Hair follicular keratinocyte (primary cell): ENCODE measurements around the gene STOML2. TPM values are rescaled to one million over a fixed set of nuclear protein-coding genes. Genes with fewer than 3 reads are reported as not detected.

Source experiments
- total RNA-seq: library from RNA; depleted of rRNA; stranded (reverse); fragments of >200 nt; gene quantifications from 2 replicates; pipeline ENCODE4 v1.2.3, GENCODE V29; 2015

STOML2 gene, protein sequence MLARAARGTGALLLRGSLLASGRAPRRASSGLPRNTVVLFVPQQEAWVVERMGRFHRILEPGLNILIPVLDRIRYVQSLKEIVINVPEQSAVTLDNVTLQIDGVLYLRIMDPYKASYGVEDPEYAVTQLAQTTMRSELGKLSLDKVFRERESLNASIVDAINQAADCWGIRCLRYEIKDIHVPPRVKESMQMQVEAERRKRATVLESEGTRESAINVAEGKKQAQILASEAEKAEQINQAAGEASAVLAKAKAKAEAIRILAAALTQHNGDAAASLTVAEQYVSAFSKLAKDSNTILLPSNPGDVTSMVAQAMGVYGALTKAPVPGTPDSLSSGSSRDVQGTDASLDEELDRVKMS
- 192 and 304 TPM in 2 replicates for total RNA-seq

DNA sequence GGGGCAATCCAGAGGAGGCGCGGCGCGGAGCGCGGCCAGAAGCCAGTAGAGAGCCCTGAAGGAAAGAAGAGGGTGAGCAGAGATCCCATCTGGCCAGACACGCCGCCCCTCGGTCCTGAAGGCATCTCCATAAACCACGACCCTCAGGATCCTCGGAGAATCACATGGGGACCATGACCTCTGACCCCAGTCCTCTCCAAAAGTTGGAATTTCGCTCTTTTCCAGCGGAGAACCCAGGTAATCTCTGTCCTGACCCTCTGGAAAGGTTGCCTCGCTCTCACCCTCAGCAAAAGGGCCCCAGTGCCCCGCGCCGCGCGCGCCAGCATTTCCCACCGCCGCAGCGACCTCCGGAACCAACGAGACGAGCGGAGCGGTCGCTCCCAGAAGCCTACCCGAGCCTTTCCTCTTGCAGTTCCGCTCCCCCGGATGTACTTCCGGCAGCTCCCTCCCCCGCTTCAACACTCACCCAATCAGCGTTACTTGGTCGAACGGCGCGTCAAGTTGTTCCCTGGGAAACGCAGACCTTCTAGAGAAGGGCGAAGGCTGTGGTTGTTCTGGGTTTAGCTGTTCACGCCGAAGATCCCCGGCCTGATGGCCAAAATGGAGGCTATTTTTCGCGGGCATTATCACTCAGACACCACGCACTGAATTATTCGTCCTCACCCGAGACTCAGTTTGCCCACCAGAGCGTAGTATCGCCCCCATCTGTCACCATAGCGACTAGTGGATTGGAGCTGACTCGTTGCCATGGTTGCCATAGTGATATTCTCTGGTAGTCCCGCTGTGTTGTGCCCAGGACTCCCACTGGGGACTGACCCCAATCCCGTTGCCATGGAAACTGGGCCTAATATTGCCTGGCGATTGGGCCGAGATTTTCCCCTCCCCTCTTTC is at the start of gene STOML2:
Gene STOML2, minus strand, starts transcription at position 363 of the 891 bp plus-strand sequence. Its CDS starts 37 bp downstream, at position 326.

DNA sequence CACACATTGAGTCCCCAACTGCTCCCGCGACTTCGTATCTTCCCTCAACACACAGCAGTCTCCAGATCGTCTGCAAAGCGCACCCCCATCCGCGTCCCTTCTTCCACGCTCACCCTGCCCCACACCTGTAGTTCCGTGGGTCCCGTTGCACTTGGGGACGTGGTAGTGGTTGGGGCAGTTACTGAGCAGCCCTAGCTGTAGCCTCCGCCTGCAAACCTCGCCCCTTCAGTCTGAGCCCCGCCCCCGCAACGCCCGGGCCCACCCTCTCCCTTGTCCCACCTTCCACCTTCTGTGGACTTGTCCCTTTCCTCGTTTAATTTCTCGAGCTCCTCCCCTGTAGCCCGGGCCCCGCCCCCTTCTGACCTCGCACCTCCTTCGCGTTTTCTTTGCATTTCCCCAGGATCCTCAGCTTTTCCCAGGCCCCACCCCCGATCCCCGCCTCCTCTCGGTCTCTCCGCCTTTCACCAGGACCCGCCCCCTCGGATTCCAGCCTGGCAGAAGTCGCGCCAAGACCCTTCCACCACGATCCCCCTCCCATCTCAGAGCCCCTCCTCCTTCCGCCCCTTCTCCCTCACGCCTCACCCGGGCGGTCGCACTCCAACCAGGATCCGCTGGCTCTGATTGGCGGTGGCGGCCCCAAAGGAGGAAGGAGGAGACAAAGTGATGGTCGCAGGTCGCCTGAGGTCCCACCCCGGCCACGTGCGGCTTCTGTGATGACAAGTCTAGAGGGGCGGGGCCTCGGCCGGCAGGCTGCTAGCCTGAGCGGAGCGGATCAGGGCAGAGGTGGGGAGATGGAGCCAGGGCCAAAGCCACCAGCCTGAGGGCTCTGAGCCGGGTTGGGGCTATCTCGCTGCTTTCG is 13.0 kb upstream of the STOML2 start, which contains the start of gene ATOSB:
Gene ATOSB, minus strand, starts transcription at position 183 of the 859 bp plus-strand sequence. CDS start 7,588 bp downstream, outside the sequence.

DNA sequence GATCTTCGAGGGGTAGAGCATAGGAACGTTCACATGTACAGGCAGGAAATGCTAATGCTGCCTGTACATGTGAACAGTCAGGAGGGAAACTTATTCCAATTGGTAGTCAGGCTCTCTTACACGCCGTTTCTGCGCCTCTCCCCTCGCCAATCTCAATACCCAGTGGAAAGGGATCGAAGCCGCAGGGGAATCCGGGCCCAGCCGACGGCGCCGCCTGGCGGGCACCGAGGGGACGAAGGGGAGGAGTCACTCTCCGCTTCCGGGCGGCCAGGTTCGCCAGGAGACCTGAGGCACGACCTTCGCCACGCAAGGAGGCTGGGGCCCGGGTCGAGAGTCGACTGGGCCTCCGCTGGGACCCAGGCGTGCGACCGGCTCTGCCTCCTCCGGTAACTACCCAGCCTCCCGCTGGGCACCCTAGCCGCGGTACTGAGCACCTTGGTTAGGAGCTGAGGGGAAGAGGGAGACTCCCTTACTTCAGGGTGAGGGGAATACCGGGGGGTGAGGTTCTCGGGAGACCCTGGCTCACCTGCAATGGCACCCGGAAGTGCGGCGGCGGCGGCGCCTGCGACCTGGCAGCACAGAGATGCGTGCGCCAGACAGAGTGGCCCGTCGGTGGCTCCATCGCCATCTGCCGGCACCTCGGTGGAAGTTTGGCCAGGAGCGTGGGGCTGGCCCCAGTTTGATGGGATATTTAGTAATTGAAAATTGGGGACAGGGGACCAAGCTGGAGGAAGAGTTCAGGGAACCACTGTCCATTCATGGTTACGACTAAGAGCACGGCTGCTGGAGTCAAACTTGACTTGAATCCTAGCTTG is 6.7 kb downstream of the STOML2 start, which contains the start of gene PIGO:
Gene PIGO, minus strand, starts transcription at position 557 of the 815 bp plus-strand sequence. CDS start 1,026 bp downstream, outside the sequence.

DNA sequence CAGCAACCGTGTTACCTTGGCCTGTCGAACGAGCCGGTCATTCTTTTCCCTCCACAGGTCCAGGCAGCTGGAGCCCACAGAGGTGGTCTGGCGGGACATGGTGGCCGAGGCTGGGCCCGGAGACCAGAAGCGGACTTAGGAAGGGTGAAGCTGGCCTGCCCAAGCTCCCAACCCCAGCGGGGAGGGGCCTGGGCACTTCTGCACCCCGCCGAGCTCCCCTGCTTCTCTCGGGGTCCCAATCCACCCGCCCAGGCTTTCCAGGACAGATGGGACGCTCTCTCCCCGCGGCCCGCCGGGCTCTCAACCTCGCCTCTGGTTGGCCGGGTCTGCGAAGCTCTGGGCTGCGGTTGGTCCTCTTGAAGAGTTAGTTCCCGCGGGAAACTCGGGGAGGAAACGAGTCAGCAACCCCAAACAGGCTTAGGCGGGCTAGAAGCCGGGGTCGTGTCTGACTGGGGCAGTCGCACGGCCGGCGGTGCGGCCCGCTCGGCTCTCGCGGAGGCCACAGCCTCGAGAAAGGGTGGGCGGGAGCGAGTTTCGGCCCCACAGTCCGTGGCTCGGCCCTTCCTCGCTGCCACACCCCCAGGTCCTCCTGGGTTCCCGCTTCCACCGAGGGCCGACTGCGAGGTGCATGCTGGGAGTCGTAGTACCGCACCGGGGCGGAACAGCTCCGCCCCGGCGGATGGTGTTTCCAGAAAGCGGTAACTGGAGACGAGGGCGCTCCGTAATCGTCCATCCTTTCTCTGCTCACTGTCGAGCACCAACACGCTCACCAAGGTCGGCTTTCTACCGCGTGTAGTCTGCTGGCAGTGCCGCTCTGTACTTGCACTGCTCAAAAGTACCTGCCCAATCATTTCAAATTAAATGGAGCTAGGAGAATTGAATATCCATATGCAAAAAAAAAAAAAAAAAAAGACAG is 23.2 kb downstream of the STOML2 start, which contains the start of gene FANCG:
Gene FANCG, minus strand, starts transcription at position 517 of the 916 bp plus-strand sequence. Its CDS starts 418 bp downstream, at position 99.

DNA sequence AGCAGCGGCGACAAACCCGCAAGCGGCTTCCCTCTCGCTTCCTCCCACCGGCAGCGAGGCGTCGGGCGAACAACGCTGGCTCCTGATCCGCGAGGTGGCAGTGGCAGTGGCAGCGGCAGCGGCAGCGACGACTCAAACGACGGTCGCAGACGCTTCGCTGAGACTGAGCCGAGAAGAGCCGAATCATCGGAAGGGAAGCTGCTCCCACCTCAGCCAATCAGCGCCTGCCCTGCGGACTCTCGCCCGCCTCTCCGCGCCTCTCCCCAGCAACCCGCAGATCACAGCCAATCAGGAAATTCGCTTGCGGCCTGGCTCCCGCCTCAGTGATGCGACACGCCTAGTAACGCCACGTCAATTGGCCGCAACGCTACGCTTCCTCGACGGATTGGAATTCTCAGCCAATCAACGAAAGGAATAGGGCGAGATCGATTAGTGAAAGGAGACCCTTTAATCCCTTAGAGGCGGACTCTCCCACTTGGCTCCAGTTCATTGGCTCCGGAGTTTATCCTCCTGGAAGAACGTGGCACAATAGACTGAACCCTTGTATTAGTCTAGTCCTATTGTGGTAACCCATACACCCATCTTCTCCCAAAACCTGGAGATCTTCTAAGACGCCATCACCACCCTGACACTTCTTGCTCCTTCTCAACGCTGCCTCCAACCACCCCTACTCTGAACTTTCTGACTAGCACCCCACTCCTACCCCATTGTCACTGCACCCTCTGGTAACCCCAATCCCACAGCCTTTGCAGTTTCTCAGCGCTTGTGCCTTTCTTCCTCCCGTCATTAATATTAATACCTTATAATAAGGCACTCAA is 30.3 kb downstream of the STOML2 start, which contains the start of gene VCP:
Gene VCP, minus strand, starts transcription at position 165 of the 818 bp plus-strand sequence. CDS start 272 bp downstream, outside the sequence.

Other genes starting within 250 kb of the STOML2 start
- 0.27 and 0.62 TPM in 2 replicates for gene PHF24, start 144.8 kb downstream of the STOML2 start, total RNA-seq
- gene DNAJB5, start 113.4 kb downstream of the STOML2 start, total RNA-seq: 28.9 and 29.7 TPM in 2 replicates
- 270 and 324 TPM in 2 replicates for gene VCP, start 30.5 kb downstream of the STOML2 start, total RNA-seq
- 20.4 and 38.7 TPM in 2 replicates for gene FANCG, start 23.2 kb downstream of the STOML2 start, total RNA-seq
- gene PIGO, start 6.5 kb downstream of the STOML2 start, total RNA-seq: 22.6 and 27.0 TPM in 2 replicates
- gene ATOSB, start 12.7 kb upstream of the STOML2 start, total RNA-seq: 25.9 and 44.3 TPM in 2 replicates
- gene UNC13B, start 58.9 kb upstream of the STOML2 start, total RNA-seq: 12.0 and 15.3 TPM in 2 replicates